ENCODE measurements around the gene TMEM255A. TPM values are rescaled to one million over a fixed set of nuclear protein-coding genes. Genes with fewer than 3 reads are reported as not detected.
A peak's percentile ranks its signal among the peaks of the same experiment; 100 is the strongest.

The TMEM255A gene
- total RNA-seq, 2 experiments from 2014 or later = not detected

DNA sequence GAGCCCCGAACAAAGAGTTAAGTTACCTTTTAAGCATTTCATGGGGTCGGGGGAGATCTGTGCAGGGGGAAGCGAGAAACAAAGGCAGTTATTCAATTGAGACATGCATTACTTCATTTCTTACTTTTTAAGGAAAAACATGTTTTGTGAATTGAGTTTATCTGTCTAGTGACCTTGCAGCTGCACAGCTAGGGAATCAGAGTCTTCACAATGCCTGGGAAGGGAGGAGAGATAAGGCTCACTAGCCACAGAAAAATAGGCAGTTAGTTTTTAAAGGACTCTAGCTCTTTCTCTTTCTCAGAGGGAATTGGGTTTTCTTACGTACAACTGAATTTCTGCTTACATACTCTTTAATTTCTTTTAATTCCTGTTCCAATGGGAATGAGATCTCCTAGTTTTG, 86.9 kb downstream of the TMEM255A start:
- CTCF ChIA-PET = interaction anchor here (1.2 to 4.2 kb wide), 2 partner anchors 9 to 11 kb away, joined by 3 to 12 read pairs; no protein-coding TSS in a partner anchor
- H3K27me3 Mint-ChIP-seq = no peaks in the 10 kb centered on the region

GRCh38 chrX:120223374-120223773, 87.9 kb downstream of the TMEM255A start:
- no peaks in the 10 kb centered on the region for H3K27me3 Mint-ChIP-seq
- Histone ChIP-seq H3K4me1 (ENCODE audit: insufficient read depth, low read length) (no peaks in the 10 kb centered on the region), H3K36me3 (ENCODE audit: insufficient read depth, low read length) (peaks cover 6% of the 10 kb centered on the region), H3K27me3 (ENCODE audit: control insufficient read depth in 1 of 2, insufficient read depth in 2 of 2, low read length in 2 of 2) (no peaks in the 10 kb centered on the region), H3K9me3 (ENCODE audit: control insufficient read depth in 1 of 2, insufficient read depth in 1 of 2, low read length in 2 of 2) (no peaks in the 10 kb centered on the region), H3K27ac (ENCODE audit: low read depth in 1 of 2, low read length in 2 of 2) (no peak overlapping the region), H3K4me3 (ENCODE audit: low read length) (no peak overlapping the region)
- no peaks in the 10 kb centered on the region for H3K9me3 Mint-ChIP-seq
- H3K4me3 Mint-ChIP-seq = no peak overlapping the region
- POLR2A ChIA-PET = no interaction called here
- H3K4me1 Mint-ChIP-seq (ENCODE audit: low read depth) = no peaks in the 10 kb centered on the region
- no peak overlapping the region for H3K27ac Mint-ChIP-seq
- H3K36me3 Mint-ChIP-seq (ENCODE audit: low read depth) = peaks cover 36% of the 10 kb centered on the region
- intact Hi-C loops (cut with DNase I, micrococcal nuclease) = no loop called here
- DNase-seq (no peak), ATAC-seq (ENCODE audit: poor library complexity) (no peak)
- CTCF ChIA-PET = interaction anchor here (1.2 kb wide), 1 partner anchor 10 kb away, joined by 3 read pairs; no protein-coding TSS in a partner anchor
- TF ChIP-seq CTCF (IDR thresholded peaks at IDR 0.05) = no peak

More for the DNA sequence above, 86.9 kb downstream of the TMEM255A start:
- Histone ChIP-seq H3K4me1 (ENCODE audit: insufficient read depth, low read length) (no peaks in the 10 kb centered on the region), H3K9me3 (ENCODE audit: control insufficient read depth in 1 of 2, insufficient read depth in 1 of 2, low read length in 2 of 2) (no peaks in the 10 kb centered on the region), H3K36me3 (ENCODE audit: insufficient read depth, low read length) (peaks cover 6% of the 10 kb centered on the region), H3K4me3 (ENCODE audit: low read length) (no peak overlapping the region), H3K27ac (ENCODE audit: low read depth in 1 of 2, low read length in 2 of 2) (no peak overlapping the region), H3K27me3 (ENCODE audit: control insufficient read depth in 1 of 2, insufficient read depth in 2 of 2, low read length in 2 of 2) (no peaks in the 10 kb centered on the region)
- no peak for DNase-seq
- TF ChIP-seq CTCF (IDR thresholded peaks at IDR 0.05) = no peak
- peaks cover 30% of the 10 kb centered on the region for H3K36me3 Mint-ChIP-seq (ENCODE audit: low read depth)
- no peak for ATAC-seq (ENCODE audit: poor library complexity)
- POLR2A ChIA-PET = no interaction called here
- H3K4me3 Mint-ChIP-seq = no peak overlapping the region
- no peaks in the 10 kb centered on the region for H3K9me3 Mint-ChIP-seq
- intact Hi-C loops (cut with DNase I, micrococcal nuclease) = no loop called here
- no peaks in the 10 kb centered on the region for H3K4me1 Mint-ChIP-seq (ENCODE audit: low read depth)
- H3K27ac Mint-ChIP-seq = no peak overlapping the region

- peak; percentile 63 for TF ChIP-seq CTCF (IDR thresholded peaks at IDR 0.05)
- peaks cover 5% of the 10 kb centered on the region for H3K4me1 Mint-ChIP-seq (ENCODE audit: low read depth)
- H3K27me3 ChIP-seq (ENCODE audit: control insufficient read depth in 1 of 2, insufficient read depth in 2 of 2, low read length in 2 of 2) = no peaks in the 10 kb centered on the region
- no peaks in the 10 kb centered on the region for H3K27me3 Mint-ChIP-seq
- ChIA-PET CTCF (interaction anchor here (0.8 to 1.8 kb wide), 7 partner anchors 9 to 44 kb away, joined by 3 to 12 read pairs (median 5); partner anchors contain the start of gene ZBTB33), POLR2A (interaction anchor here (1.5 kb wide), 1 partner anchor 96 kb away, joined by 6 read pairs; no protein-coding TSS in a partner anchor)
- H3K36me3 Mint-ChIP-seq (ENCODE audit: low read depth) = peaks cover 8% of the 10 kb centered on the region
- H3K36me3 ChIP-seq (ENCODE audit: insufficient read depth, low read length) = no peaks in the 10 kb centered on the region
- ATAC-seq (ENCODE audit: poor library complexity) (peak; percentile 60), DNase-seq (peak; percentile 19 to 72 (median 37))
- H3K4me3 ChIP-seq (ENCODE audit: low read length) = no peak overlapping the region
- no peaks in the 10 kb centered on the region for H3K4me1 ChIP-seq (ENCODE audit: insufficient read depth, low read length)
- no peak overlapping the region for H3K4me3 Mint-ChIP-seq
- H3K9me3 ChIP-seq (ENCODE audit: control insufficient read depth in 1 of 2, insufficient read depth in 1 of 2, low read length in 2 of 2) = no peaks in the 10 kb centered on the region
- no peaks in the 10 kb centered on the region for H3K9me3 Mint-ChIP-seq
- no peak overlapping the region for H3K27ac ChIP-seq (ENCODE audit: low read depth in 1 of 2, low read length in 2 of 2)
- intact Hi-C loops (cut with DNase I, micrococcal nuclease) = no loop called here
- H3K27ac Mint-ChIP-seq = no peak overlapping the region
Observed at GRCh38 chrX:120213438-120214265, 97.6 kb downstream of the TMEM255A start.

Other genes with a start within 250 kb of the TMEM255A start
- gene RHOXF2B, start 233.8 kb downstream of the TMEM255A start, total RNA-seq = not detected
- under 1 TPM in 1 of 2 experiments, not detected in 1; 0.45 TPM for gene RHOXF1, start 195.5 kb downstream of the TMEM255A start, total RNA-seq
- not detected for gene RHOXF2, start 152.8 kb downstream of the TMEM255A start, total RNA-seq
- 10 to 100 TPM; 31.6 to 32.7 TPM for gene ZBTB33, start 60.6 kb downstream of the TMEM255A start, total RNA-seq
- not detected for gene ATP1B4, start 50.6 kb upstream of the TMEM255A start, total RNA-seq
- 10 to 100 TPM; 13.4 to 15.4 TPM for gene LAMP2, start 157.8 kb upstream of the TMEM255A start, total RNA-seq
- gene CUL4B, start 249.5 kb upstream of the TMEM255A start, total RNA-seq = 10 to 100 TPM; 32.1 to 34.1 TPM